ENCODE results near the gene F11. TPM values are rescaled to one million over a fixed set of nuclear protein-coding genes. Genes with fewer than 3 reads are reported as not detected.

Gene F11
- total and polyA plus RNA-seq, 2 experiments from 2014 or later, result 7.1 to 9.5 TPM

DNA sequence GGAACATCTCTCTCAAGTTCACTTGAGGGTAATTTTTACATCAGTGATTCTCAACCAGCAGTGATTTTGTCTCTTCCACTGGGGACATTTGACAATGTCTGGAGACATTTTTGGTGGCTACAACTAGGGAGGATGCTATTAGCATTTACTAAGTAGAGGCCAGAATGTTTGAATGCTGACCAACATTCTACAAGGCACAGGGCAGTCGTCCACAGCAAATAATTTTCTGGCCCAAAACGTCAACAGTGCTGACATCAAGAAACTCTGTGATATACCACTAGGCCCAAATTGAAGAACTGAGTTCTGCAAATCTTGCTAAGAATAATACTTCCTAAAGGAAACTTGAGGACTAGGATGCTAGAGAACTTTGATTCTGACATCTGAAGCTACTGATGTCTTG lies 31.6 kb upstream of the F11 start:
- Histone ChIP-seq H3K4me3 (no peak overlapping the region), H2AFZ (no peak overlapping the region), H3K27ac (no peak overlapping the region), H3K9me3 (ENCODE audit: low read depth) (no peaks in the 10 kb centered on the region), H3K4me2 (no peak overlapping the region), H3K27me3 (no peaks in the 10 kb centered on the region), H4K20me1 (ENCODE audit: insufficient read depth, poor library complexity, severe bottlenecking) (no peaks in the 10 kb centered on the region), H3K79me2 (no peaks in the 10 kb centered on the region), H3K4me1 (ENCODE audit: insufficient read depth) (no peaks in the 10 kb centered on the region), H3K9me2 (replicated peaks; ENCODE audit: insufficient read depth) (no peaks in the 10 kb centered on the region), H3K36me3 (replicated peaks; ENCODE audit: insufficient read depth, low read depth) (no peaks in the 10 kb centered on the region)
- TF ChIP-seq EZH2phosphoT487 (IDR thresholded peaks at IDR 0.05; ENCODE audit: low read depth, severe bottlenecking, unreplicated experiment) (no peak), EZH2 (IDR thresholded peaks at IDR 0.05; ENCODE audit: borderline replicate concordance) (no peak)
- TF ChIP-seq, protein P1, sequence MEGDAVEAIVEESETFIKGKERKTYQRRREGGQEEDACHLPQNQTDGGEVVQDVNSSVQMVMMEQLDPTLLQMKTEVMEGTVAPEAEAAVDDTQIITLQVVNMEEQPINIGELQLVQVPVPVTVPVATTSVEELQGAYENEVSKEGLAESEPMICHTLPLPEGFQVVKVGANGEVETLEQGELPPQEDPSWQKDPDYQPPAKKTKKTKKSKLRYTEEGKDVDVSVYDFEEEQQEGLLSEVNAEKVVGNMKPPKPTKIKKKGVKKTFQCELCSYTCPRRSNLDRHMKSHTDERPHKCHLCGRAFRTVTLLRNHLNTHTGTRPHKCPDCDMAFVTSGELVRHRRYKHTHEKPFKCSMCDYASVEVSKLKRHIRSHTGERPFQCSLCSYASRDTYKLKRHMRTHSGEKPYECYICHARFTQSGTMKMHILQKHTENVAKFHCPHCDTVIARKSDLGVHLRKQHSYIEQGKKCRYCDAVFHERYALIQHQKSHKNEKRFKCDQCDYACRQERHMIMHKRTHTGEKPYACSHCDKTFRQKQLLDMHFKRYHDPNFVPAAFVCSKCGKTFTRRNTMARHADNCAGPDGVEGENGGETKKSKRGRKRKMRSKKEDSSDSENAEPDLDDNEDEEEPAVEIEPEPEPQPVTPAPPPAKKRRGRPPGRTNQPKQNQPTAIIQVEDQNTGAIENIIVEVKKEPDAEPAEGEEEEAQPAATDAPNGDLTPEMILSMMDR (IDR thresholded peaks at IDR 0.05; ENCODE audit: poor library complexity), result no peak
- WGBS (ENCODE audit: low lambda C conversion rate, missing lambda C conversion rate), result 79% methylated on average over 2 of the region's 2 CpGs
- DNase-seq (ENCODE audit: low spot score), result no peak

DNA sequence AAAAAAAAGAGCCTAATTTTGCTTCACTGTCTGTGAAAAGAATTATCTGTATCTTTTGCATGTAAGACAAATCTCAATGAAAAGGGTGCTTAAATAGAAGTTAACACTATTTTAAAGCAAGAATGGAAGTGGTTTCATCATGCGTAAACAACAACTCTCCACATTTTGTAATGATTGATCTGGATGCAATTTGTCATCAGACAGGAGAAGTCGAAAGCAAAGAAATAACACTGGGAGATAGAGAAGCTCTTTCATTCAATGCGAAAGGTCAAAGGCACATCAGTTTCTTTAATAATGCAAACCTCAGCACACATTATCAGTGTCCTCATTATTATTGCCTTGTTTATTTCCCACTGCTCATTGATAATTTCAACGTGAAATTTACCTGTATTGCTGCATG lies 29.9 kb upstream of the F11 start:
- no peak overlapping the region for H3K4me2 ChIP-seq
- WGBS (ENCODE audit: low lambda C conversion rate, missing lambda C conversion rate), result 89% methylated on average over 4 of the region's 4 CpGs
- no peak overlapping the region for H2AFZ ChIP-seq
- H3K27me3 ChIP-seq, result no peaks in the 10 kb centered on the region
- H3K27ac ChIP-seq, result no peak overlapping the region
- H3K79me2 ChIP-seq, result no peaks in the 10 kb centered on the region
- no peaks in the 10 kb centered on the region for H3K9me2 ChIP-seq (replicated peaks; ENCODE audit: insufficient read depth)
- no peaks in the 10 kb centered on the region for H4K20me1 ChIP-seq (ENCODE audit: insufficient read depth, poor library complexity, severe bottlenecking)
- no peak for DNase-seq (ENCODE audit: low spot score)
- no peaks in the 10 kb centered on the region for H3K9me3 ChIP-seq (ENCODE audit: low read depth)
- H3K36me3 ChIP-seq (replicated peaks; ENCODE audit: insufficient read depth, low read depth), result no peaks in the 10 kb centered on the region
- H3K4me3 ChIP-seq, result no peak overlapping the region
- TF ChIP-seq, protein P1 (IDR thresholded peaks at IDR 0.05; ENCODE audit: poor library complexity), result no peak
- TF ChIP-seq EZH2phosphoT487 (IDR thresholded peaks at IDR 0.05; ENCODE audit: low read depth, severe bottlenecking, unreplicated experiment) (no peak), EZH2 (IDR thresholded peaks at IDR 0.05; ENCODE audit: borderline replicate concordance) (no peak)
- H3K4me1 ChIP-seq (ENCODE audit: insufficient read depth), result no peaks in the 10 kb centered on the region

DNA sequence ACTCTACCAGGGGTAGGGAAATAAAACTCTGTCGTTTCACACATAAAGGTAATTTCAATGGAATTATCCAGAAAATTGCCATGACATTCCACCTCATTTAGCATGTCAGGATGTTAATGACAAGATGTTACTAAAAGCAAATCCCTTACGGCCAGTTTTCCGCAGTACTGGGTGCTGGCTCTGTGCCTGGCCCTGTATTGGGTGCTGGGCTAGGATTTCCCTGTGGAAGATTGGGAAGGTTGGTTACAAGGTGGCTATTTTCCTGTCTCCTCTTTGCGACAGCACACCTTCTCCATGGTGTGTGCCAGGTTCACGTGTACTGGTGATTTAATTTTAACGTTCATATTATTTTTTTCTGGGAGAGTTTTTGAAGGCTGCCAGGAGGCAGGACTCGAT lies 25.5 kb upstream of the F11 start:
- DNase-seq (ENCODE audit: low spot score), result no peak
- Histone ChIP-seq H3K4me1 (ENCODE audit: insufficient read depth) (no peaks in the 10 kb centered on the region), H3K79me2 (no peaks in the 10 kb centered on the region), H3K9me2 (replicated peaks; ENCODE audit: insufficient read depth) (no peaks in the 10 kb centered on the region), H3K27me3 (no peaks in the 10 kb centered on the region), H3K9me3 (ENCODE audit: low read depth) (no peaks in the 10 kb centered on the region), H4K20me1 (ENCODE audit: insufficient read depth, poor library complexity, severe bottlenecking) (no peaks in the 10 kb centered on the region), H3K4me3 (no peak overlapping the region), H3K27ac (no peak overlapping the region), H3K4me2 (no peak overlapping the region), H3K36me3 (replicated peaks; ENCODE audit: insufficient read depth, low read depth) (no peaks in the 10 kb centered on the region), H2AFZ (no peak overlapping the region)
- TF ChIP-seq, protein P1 (IDR thresholded peaks at IDR 0.05; ENCODE audit: poor library complexity), result no peak
- TF ChIP-seq EZH2phosphoT487 (IDR thresholded peaks at IDR 0.05; ENCODE audit: low read depth, severe bottlenecking, unreplicated experiment) (no peak), EZH2 (IDR thresholded peaks at IDR 0.05; ENCODE audit: borderline replicate concordance) (no peak)
- WGBS (ENCODE audit: low lambda C conversion rate, missing lambda C conversion rate), result 88% methylated on average over 7 of the region's 7 CpGs
